ENCODE measurements around the gene UBE2F. TPM values are rescaled to one million over a fixed set of nuclear protein-coding genes. Genes with fewer than 3 reads are reported as not detected.

Gene UBE2F
- total RNA-seq, 1 donor from 2014 or later = 38.6 TPM

DNA sequence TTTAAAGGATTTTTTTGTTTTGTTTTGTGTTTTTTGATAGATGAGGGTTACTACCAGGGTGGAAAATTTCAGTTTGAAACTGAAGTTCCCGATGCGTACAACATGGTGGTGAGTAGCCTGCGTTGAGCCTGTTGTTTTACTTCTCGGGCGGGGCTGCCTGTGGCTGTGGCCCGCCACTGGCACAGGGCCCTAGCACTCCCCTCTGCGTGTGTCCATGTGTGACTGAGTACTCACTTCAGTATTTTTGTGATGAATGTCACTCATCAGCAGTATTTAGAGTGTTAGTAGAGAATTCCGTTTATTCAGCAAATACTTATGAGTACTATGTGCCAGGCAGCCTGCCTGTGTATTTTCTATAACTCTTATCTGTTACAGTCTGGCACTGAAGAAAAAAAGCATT, 49.7 kb downstream of the UBE2F start:
- DNase-seq (ENCODE audit: low spot score, unreplicated experiment) = no peak
- H3K4me1 Mint-ChIP-seq (ENCODE audit: low read depth) = no peaks in the 10 kb centered on the region
- H3K9me3 Mint-ChIP-seq (ENCODE audit: low read depth) = no peaks in the 10 kb centered on the region
- no peak overlapping the region for H3K4me3 Mint-ChIP-seq (ENCODE audit: low read depth)
- H3K27me3 Mint-ChIP-seq = no peaks in the 10 kb centered on the region
- H3K27ac Mint-ChIP-seq = no peak overlapping the region
- TF ChIP-seq, protein P1, sequence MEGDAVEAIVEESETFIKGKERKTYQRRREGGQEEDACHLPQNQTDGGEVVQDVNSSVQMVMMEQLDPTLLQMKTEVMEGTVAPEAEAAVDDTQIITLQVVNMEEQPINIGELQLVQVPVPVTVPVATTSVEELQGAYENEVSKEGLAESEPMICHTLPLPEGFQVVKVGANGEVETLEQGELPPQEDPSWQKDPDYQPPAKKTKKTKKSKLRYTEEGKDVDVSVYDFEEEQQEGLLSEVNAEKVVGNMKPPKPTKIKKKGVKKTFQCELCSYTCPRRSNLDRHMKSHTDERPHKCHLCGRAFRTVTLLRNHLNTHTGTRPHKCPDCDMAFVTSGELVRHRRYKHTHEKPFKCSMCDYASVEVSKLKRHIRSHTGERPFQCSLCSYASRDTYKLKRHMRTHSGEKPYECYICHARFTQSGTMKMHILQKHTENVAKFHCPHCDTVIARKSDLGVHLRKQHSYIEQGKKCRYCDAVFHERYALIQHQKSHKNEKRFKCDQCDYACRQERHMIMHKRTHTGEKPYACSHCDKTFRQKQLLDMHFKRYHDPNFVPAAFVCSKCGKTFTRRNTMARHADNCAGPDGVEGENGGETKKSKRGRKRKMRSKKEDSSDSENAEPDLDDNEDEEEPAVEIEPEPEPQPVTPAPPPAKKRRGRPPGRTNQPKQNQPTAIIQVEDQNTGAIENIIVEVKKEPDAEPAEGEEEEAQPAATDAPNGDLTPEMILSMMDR (IDR thresholded peaks at IDR 0.05; ENCODE audit: unreplicated experiment) = no peak
- H3K36me3 Mint-ChIP-seq (ENCODE audit: insufficient read depth) = peaks cover 5% of the 10 kb centered on the region

DNA sequence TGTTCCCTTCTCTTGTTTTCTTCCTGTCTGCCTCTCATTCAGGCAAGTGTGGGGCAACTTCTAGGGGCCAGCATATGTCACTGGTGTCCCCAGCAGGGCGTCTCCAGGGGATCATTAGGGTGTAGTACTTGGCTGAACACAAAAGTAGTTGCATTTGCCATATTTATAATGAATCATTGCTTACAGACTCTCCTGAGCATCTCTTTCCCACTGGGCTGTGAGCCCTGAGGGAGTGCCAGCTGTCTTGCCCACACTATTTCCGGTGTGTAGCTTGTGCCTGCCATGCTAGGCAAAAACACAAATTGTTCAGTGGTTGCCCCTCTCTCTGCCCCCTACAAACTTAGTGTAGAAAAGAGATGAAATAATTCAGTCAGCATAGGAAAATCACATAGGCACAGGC, 53.1 kb downstream of the UBE2F start:
- no peaks in the 10 kb centered on the region for H3K9me3 Mint-ChIP-seq (ENCODE audit: low read depth)
- H3K27me3 Mint-ChIP-seq = no peaks in the 10 kb centered on the region
- H3K36me3 Mint-ChIP-seq (ENCODE audit: insufficient read depth) = peaks cover 5% of the 10 kb centered on the region
- no peak overlapping the region for H3K4me3 Mint-ChIP-seq (ENCODE audit: low read depth)
- TF ChIP-seq, protein P1 (IDR thresholded peaks at IDR 0.05; ENCODE audit: unreplicated experiment) = no peak
- no peaks in the 10 kb centered on the region for H3K4me1 Mint-ChIP-seq (ENCODE audit: low read depth)
- H3K27ac Mint-ChIP-seq = no peak overlapping the region
- no peak for DNase-seq (ENCODE audit: low spot score, unreplicated experiment)

DNA sequence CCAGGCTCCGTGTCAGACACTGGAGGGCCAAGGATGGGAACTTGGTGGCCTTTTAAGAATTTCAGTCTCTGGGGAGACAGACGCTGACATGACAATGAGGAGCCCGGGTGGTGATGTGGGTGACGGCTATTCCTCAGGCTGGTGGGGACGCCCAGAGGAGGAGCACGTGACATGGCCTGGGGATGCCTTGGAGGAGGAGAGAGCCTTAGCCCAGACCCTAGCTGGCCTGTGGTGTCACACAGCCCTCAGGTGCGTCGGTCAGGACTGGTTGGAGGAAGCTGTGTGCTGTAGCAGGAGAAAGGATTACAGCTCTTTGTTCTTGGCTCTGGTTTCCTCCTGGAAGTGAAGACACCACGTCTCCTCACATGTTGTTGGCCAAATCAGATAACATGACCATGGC, 54.0 kb downstream of the UBE2F start:
- no peaks in the 10 kb centered on the region for H3K9me3 Mint-ChIP-seq (ENCODE audit: low read depth)

DNA sequence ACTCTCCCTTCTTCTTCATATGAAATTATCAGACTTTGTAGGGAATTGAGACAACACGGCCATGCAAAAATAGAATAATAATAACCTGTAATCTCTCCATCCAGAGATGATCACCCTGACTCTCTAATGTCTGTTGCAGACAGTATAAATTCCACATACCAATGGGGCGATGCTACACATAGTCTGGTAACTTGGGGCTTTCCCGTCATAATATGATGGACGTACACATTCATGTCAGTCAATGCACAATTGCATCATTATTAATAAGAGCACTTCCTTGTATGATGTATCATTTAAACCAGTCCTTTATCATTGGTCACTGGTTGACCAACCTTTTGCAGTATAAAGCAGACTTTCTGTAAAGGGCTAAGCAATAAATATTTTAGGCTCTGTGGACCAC, 54.5 kb downstream of the UBE2F start:
- no peak for DNase-seq (ENCODE audit: low spot score, unreplicated experiment)
- no peaks in the 10 kb centered on the region for H3K9me3 Mint-ChIP-seq (ENCODE audit: low read depth)
- TF ChIP-seq, protein P1 (IDR thresholded peaks at IDR 0.05; ENCODE audit: unreplicated experiment) = no peak
- no peak overlapping the region for H3K27ac Mint-ChIP-seq
- no peak overlapping the region for H3K4me3 Mint-ChIP-seq (ENCODE audit: low read depth)
- H3K36me3 Mint-ChIP-seq (ENCODE audit: insufficient read depth) = peaks cover 5% of the 10 kb centered on the region
- H3K4me1 Mint-ChIP-seq (ENCODE audit: low read depth) = peaks cover 10% of the 10 kb centered on the region
- no peaks in the 10 kb centered on the region for H3K27me3 Mint-ChIP-seq

More for the DNA sequence above, 54.0 kb downstream of the UBE2F start:
- TF ChIP-seq, protein P1 (IDR thresholded peaks at IDR 0.05; ENCODE audit: unreplicated experiment) = no peak
- no peak for DNase-seq (ENCODE audit: low spot score, unreplicated experiment)
- no peak overlapping the region for H3K4me3 Mint-ChIP-seq (ENCODE audit: low read depth)
- H3K4me1 Mint-ChIP-seq (ENCODE audit: low read depth) = peaks cover 7% of the 10 kb centered on the region
- no peak overlapping the region for H3K27ac Mint-ChIP-seq
- H3K36me3 Mint-ChIP-seq (ENCODE audit: insufficient read depth) = peaks cover 5% of the 10 kb centered on the region
- no peaks in the 10 kb centered on the region for H3K27me3 Mint-ChIP-seq

DNA sequence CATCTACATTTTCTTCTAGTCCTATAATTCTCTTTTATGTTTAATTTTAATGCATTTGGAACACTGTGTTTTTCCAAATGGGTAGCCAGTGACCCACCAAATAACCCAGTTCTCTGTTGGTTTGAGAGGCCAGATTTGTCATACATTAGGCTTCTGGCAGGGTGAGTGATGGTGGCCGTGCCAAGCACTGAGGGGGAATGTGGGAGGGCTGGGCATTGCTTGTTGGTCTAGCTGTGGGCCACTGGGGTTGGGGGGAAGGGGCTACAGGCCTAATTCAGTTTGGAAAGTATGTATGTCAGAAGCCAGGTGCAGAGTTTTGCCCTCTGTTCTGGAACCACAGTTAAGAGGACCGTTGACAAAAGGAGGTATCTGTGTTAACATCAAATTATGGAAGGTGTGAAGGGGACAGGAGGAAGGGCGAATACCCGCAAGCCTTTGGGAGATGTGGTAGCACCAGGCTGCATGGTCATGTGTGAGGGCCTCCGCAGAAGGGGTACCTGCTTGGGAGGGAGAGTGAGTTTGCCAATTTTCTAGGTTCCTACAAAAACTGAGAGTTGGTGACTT, 55.9 kb downstream of the UBE2F start:
- TF ChIP-seq, protein P1 (IDR thresholded peaks at IDR 0.05; ENCODE audit: unreplicated experiment) = no peak
- no peaks in the 10 kb centered on the region for H3K9me3 Mint-ChIP-seq (ENCODE audit: low read depth)
- H3K4me3 Mint-ChIP-seq (ENCODE audit: low read depth) = no peak overlapping the region
- no peaks in the 10 kb centered on the region for H3K27me3 Mint-ChIP-seq
- no peak overlapping the region for H3K27ac Mint-ChIP-seq
- H3K4me1 Mint-ChIP-seq (ENCODE audit: low read depth) = peaks cover 11% of the 10 kb centered on the region
- peaks cover 1% of the 10 kb centered on the region for H3K36me3 Mint-ChIP-seq (ENCODE audit: insufficient read depth)
- DNase-seq (ENCODE audit: low spot score, unreplicated experiment) = no peak

All from progenitor cell of endocrine pancreas (in vitro differentiated cells).